HepG2 (cell line): ENCODE data around the gene CLDN22. TPM values are rescaled to one million over a fixed set of nuclear protein-coding genes. Genes with fewer than 3 reads are reported as not detected.

Source experiments
- ATAC-seq: fragments of 200-7000 bp; cut with Tn5 transposase; 3 replicates; pipeline ENCODE4 v1.9.1; 2020; ENCODE audit warnings: mild to moderate bottlenecking, moderate library complexity
- BruUV-seq: library from RNA; stranded (reverse); fragments of 400-500 nt; replicated peaks from 2 replicates; lab custom pipeline; 2021; lab: Mats Ljungman, UMichigan
- CTCF ChIA-PET: fragments of 300-600 bp; formaldehyde crosslinking; extraction: SDS; loops from one replicate; lab custom pipeline; 2021; ENCODE audit warnings: low total read pairs, inconsistent platforms, low intra/inter-chr PET ratio; lab: Yijun Ruan, JAX
- POLR2A ChIA-PET: fragments of 350-600 bp; sonication (Branson Sonifier 250); formaldehyde crosslinking; loops from one replicate; lab custom pipeline; 2020; ENCODE audit warnings: antibody characterized with exemption, inconsistent platforms; lab: Yijun Ruan, JAX
- DNase-seq: peaks from one replicate; pipeline ENCODE4 v3.0.0-alpha.2; 2015; ENCODE audit warnings: low spot score
- FAIRE-seq: peaks from 3 replicates; lab custom pipeline; 2011; peaks lifted over from hg19 to GRCh38; lab: Jason Lieb, UNC
- H2AFZ ChIP-seq: one replicate; pipeline ENCODE4 v1.6.1; 2011; ENCODE audit warnings: low read length, inconsistent platforms
- H3K27ac ChIP-seq: fragments of 300-600 bp; 3 replicates; pipeline ENCODE4 v1.8.0; 2011; ENCODE audit warnings: mixed run types, mild to moderate bottlenecking, mixed read lengths, low read length, inconsistent platforms; ENCODE audit not compliant: insufficient read depth; ENCODE audit errors: extremely low read length
- H3K27me3 ChIP-seq, 2 experiments: fragments of 200-600 bp in 1 of 2; 2 replicates in 1 of 2; 3 replicates in 1 of 2; pipeline versions ENCODE4 v1.6.0 to v1.8.0; 2011; ENCODE audit warnings: low read length in 2 of 2, mild to moderate bottlenecking in 2 of 2, moderate library complexity in 2 of 2, inconsistent platforms in 1 of 2; ENCODE audit not compliant: insufficient read depth in 2 of 2, control insufficient read depth in 1 of 2
- H3K36me3 ChIP-seq, 2 experiments: fragments of 200-600 bp in 1 of 2; replicated peaks in 1 of 2; 2 replicates in 1 of 2; 3 replicates in 1 of 2; pipeline versions ENCODE4 v1.5.1 to v1.8.0; 2011; ENCODE audit warnings: low read length in 2 of 2, inconsistent platforms in 1 of 2; ENCODE audit not compliant: insufficient read depth in 2 of 2, control insufficient read depth in 1 of 2
- H3K4me1 ChIP-seq: 2 replicates; pipeline ENCODE4 v1.5.1; 2012; ENCODE audit warnings: low read length, inconsistent platforms; ENCODE audit not compliant: insufficient read depth
- H3K4me2 ChIP-seq: 2 replicates; pipeline ENCODE4 v1.6.0; 2011; ENCODE audit warnings: low read depth, low read length, inconsistent platforms
- H3K4me3 ChIP-seq, 3 experiments: fragments of 200-600 bp in 1 of 3; sonication (generic), shearing (Covaris generic) in 1 of 3; replicated peaks in 1 of 3; 2 replicates each; pipeline ENCODE4 v1.5.1; 2011 to 2016; ENCODE audit warnings: low read length in 3 of 3, inconsistent platforms in 2 of 3, low read depth in 2 of 3, mild to moderate bottlenecking in 2 of 3, control low read depth in 1 of 3, mixed read lengths in 1 of 3; ENCODE audit not compliant: insufficient read depth in 1 of 3
- H3K79me2 ChIP-seq: one replicate; pipeline ENCODE4 v1.6.1; 2011; ENCODE audit warnings: low read length, inconsistent platforms; ENCODE audit not compliant: insufficient read depth
- H3K9ac ChIP-seq: 2 replicates; pipeline ENCODE4 v1.6.0; 2011; ENCODE audit warnings: mild to moderate bottlenecking, low read depth, low read length, inconsistent platforms; ENCODE audit not compliant: insufficient read depth
- H3K9me3 ChIP-seq: 2 replicates; pipeline ENCODE4 v1.5.1; 2012; ENCODE audit warnings: mild to moderate bottlenecking, low read length
- H4K20me1 ChIP-seq: 2 replicates; pipeline ENCODE4 v1.6.0; 2011; ENCODE audit warnings: inconsistent platforms, mild to moderate bottlenecking, low read length, moderate library complexity; ENCODE audit not compliant: insufficient read depth
- ERF ChIP-seq: IDR thresholded peaks from 2 replicates; pipeline ENCODE4 v1.6.1; 2018; ENCODE audit warnings: missing biosample characterization, missing genetic modification reagents
- PLRG1 ChIP-seq: fragments of 450-650 bp; conservative IDR thresholded peaks from 2 replicates; pipeline ENCODE4 v1.6.1; 2016
- RBFOX2 ChIP-seq: fragments of 200-400 bp; formaldehyde crosslinking; IDR thresholded peaks from 2 replicates; pipeline ENCODE4 v1.6.1; 2017; ENCODE audit warnings: low read depth, mild to moderate bottlenecking, low read length
- ZNF777 ChIP-seq: sonication (generic); formaldehyde crosslinking; IDR thresholded peaks from 2 replicates; pipeline ENCODE4 v1.4.0; 2020; ENCODE audit warnings: missing genetic modification reagents
- WGBS: methylation state at CpG from one replicate; pipeline ENCODE4 v1.1.6; 2017; ENCODE audit warnings: low lambda C conversion rate; 5-methylcytosine and 5-hydroxymethylcytosine counted together
- in situ Hi-C: cut with HindIII; loops from 2 replicates; pipeline ENCODE4 v1.10.0; 2017; ENCODE audit warnings: low pct_unique_long_range_greater_than_20kb; ENCODE audit not compliant: extremely low pct_ligation_motif_present
- intact Hi-C: fragments of 100-400 bp; cut with micrococcal nuclease; formaldehyde crosslinking; loops from one replicate; pipeline ENCODE4 v1.10.0; 2022; ENCODE audit not compliant: unreplicated experiment
- polyA plus RNA-seq, 8 experiments: library from polyadenylated mRNA; depleted of rRNA in 3 of 8; stranded (reverse) in 7 of 8; unstranded in 1 of 8; fragments of >200 nt; fragmentation: Illumina TruSeq in 4 of 8; extraction: Trizol in 4 of 8; gene quantifications; 2 replicates each; pipeline versions ENCODE4 v1.2.1 to v1.2.3, GENCODE V29; 2011 to 2016; ENCODE audit warnings: low read depth in 4 of 8, missing spikeins in 1 of 8, mixed read lengths in 1 of 8; ENCODE audit not compliant: insufficient read depth in 1 of 8
- total RNA-seq, 5 experiments: library from RNA; depleted of rRNA; stranded (reverse); fragments of >200 nt; fragmentation: Illumina TruSeq; extraction: Trizol; gene quantifications; 2 replicates each; pipeline ENCODE4 v1.2.3, GENCODE V29; 2016; ENCODE audit warnings: low read depth in 1 of 5
- TF ChIP-seq, protein P1 (sequence below): sonication (generic); formaldehyde crosslinking; IDR thresholded peaks from 2 replicates; pipeline ENCODE4 v1.9.0; 2022; ENCODE audit warnings: low read depth, missing genetic modification reagents
- TF ChIP-seq, protein P2 (sequence below): sonication (generic); formaldehyde crosslinking; IDR thresholded peaks from 2 replicates; pipeline ENCODE4 v1.4.0; 2020; ENCODE audit warnings: missing genetic modification reagents

CLDN22 gene
- total and polyA plus RNA-seq, 2 of the 13 experiments (the other 11 are each of a cell fraction or from before 2014, with no cell fraction given), result 0.07 TPM; not detected in 1

DNA sequence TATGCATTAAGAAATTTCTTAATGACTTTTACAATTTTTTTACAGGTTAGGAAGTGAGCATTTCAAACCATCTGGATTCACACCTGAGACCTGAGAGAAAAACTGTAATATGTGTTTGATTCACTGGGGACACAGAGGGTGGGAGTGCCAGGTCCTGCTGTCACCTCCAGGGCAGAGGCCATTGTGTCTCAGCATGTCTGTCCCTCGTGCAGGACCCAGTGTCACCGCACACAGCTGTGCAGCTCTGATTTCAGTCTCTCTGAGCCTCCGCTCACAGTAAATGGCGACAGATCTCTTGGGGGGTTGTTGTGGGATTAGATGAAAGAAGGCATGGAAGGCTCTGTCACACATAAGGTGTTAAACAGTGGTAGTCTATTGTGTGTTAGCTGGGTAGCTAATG is 25.2 kb upstream of the CLDN22 start:
- no peak for FAIRE-seq
- in situ Hi-C loops, result no loop called here
- TF ChIP-seq RBFOX2, result no peak
- TF ChIP-seq, protein P1, sequence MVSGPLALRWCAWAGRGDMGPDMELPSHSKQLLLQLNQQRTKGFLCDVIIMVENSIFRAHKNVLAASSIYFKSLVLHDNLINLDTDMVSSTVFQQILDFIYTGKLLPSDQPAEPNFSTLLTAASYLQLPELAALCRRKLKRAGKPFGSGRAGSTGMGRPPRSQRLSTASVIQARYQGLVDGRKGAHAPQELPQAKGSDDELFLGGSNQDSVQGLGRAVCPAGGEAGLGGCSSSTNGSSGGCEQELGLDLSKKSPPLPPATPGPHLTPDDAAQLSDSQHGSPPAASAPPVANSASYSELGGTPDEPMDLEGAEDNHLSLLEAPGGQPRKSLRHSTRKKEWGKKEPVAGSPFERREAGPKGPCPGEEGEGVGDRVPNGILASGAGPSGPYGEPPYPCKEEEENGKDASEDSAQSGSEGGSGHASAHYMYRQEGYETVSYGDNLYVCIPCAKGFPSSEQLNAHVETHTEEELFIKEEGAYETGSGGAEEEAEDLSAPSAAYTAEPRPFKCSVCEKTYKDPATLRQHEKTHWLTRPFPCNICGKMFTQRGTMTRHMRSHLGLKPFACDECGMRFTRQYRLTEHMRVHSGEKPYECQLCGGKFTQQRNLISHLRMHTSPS, result no peak
- TF ChIP-seq, protein P2, sequence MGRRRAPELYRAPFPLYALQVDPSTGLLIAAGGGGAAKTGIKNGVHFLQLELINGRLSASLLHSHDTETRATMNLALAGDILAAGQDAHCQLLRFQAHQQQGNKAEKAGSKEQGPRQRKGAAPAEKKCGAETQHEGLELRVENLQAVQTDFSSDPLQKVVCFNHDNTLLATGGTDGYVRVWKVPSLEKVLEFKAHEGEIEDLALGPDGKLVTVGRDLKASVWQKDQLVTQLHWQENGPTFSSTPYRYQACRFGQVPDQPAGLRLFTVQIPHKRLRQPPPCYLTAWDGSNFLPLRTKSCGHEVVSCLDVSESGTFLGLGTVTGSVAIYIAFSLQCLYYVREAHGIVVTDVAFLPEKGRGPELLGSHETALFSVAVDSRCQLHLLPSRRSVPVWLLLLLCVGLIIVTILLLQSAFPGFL (CRISPR knock-in tag), result no peak
- TF ChIP-seq PLRG1, result no peak
- TF ChIP-seq ZNF777 (CRISPR knock-in tag), result no peak
- TF ChIP-seq ERF (CRISPR knock-in tag), result no peak
- no TSS peak for BruUV-seq
- H3K9ac ChIP-seq, result no peak overlapping the region
- ChIA-PET CTCF (no interaction called here), POLR2A (no interaction called here)
- no peak overlapping the region for H3K27ac ChIP-seq
- ATAC-seq, result peak; percentile 52
- H3K4me2 ChIP-seq, result no peak overlapping the region
- no peak overlapping the region for H2AFZ ChIP-seq
- no peaks in the 10 kb centered on the region for H3K27me3 ChIP-seq
- WGBS, result 64% methylated on average over 4 of the region's 4 CpGs
- no peaks in the 10 kb centered on the region for H3K36me3 ChIP-seq
- no peaks in the 10 kb centered on the region for H3K4me1 ChIP-seq
- intact Hi-C loops, result no loop called here
- no peaks in the 10 kb centered on the region for H4K20me1 ChIP-seq
- H3K79me2 ChIP-seq, result no peaks in the 10 kb centered on the region
- H3K4me3 ChIP-seq, result no peak overlapping the region
- H3K9me3 ChIP-seq, result no peaks in the 10 kb centered on the region
- no peak for DNase-seq
